SK-N-SH (cell line): Measurements from ENCODE around the gene NDUFA1.

ENCODE experiments used
- CTCF ChIP-seq: fragments of 200-600 bp; sonication (generic); IDR thresholded peaks from 2 replicates; pipeline ENCODE4 v1.6.1; 2017; ENCODE audit warnings: antibody characterized with exemption, mild to moderate bottlenecking, moderate library complexity
- MXI1 ChIP-seq: IDR thresholded peaks from 2 replicates; pipeline ENCODE4 v1.6.1; 2012; ENCODE audit warnings: mild to moderate bottlenecking, low read depth, low read length, improper control_type of control experiment
- RFX5 ChIP-seq: IDR thresholded peaks from 2 replicates; pipeline ENCODE4 v1.6.1; 2012; ENCODE audit warnings: mild to moderate bottlenecking, improper control_type of control experiment, low read length
- SIN3A ChIP-seq: IDR thresholded peaks from 2 replicates; pipeline ENCODE4 v1.6.1; 2012; ENCODE audit warnings: low read depth, mild to moderate bottlenecking, low read length, moderate library complexity, borderline replicate concordance
- TAF1 ChIP-seq: IDR thresholded peaks from 2 replicates; pipeline ENCODE4 v1.6.1; 2012; ENCODE audit warnings: low read depth, mild to moderate bottlenecking, low read length, moderate library complexity, borderline replicate concordance

- no peak for TF ChIP-seq TAF1
- no peak for TF ChIP-seq CTCF
- no peak for TF ChIP-seq MXI1
- no peak for TF ChIP-seq RFX5
- TF ChIP-seq SIN3A = no peak
Measured at GRCh38 chrX:119900976-119901375, 29.3 kb downstream of the NDUFA1 start.
